HG02678 (cell line): ENCODE data around the gene FAM20A.

ENCODE experiments used
- ATAC-seq: cut with Tn5 transposase; IDR thresholded peaks from one replicate; pipeline ENCODE4 v1.9.1; 2021; ENCODE audit warnings: mild to moderate bottlenecking, moderate library complexity; ENCODE audit not compliant: unreplicated experiment

FAM20A gene

DNA sequence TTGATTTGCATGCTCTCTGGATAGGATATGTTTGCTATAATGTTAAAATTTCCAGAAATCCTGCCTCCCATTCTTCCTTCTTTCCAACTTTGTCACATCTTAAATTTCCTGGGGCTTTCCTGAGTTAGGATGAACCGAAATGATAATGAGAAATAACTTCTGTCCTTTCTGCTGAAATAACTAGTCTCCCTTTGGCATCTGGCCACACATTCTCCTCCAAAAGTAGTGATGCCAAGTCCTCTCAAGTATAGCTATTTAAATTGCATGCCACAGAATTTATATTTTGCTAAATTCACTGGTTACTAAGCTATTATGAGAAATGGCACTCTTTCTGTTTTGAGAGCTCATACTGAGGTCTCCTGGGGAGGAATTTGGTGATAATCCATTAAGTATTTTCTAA is 30.6 kb downstream of the FAM20A start:
- ATAC-seq: no peak

GRCh38 chr17:68569346-68569745 is 31.8 kb downstream of the FAM20A start:
- ATAC-seq: no peak

GRCh38 chr17:68568581-68568980 is 32.6 kb downstream of the FAM20A start:
- ATAC-seq: no peak

DNA sequence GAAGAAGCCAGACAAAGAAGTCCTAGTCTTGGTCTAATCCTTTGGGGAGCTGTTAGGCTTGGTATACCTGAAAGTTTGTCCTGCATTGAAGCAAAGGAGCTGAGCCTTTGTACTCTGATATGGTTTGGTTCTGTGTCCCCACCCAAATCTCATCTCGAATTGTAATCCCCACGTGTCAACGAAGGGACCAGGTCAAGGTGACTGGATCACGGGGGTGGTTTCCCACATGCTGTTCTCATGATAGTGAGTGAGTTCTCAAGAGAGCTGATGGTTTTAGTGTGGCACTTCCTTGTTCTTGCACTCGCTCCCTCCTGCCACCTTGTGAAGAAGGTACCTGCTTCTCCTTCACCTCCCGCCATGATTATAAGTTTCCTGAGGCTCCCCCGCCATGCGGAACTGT is 33.6 kb downstream of the FAM20A start:
- ATAC-seq: no peak

- ATAC-seq: no peak
Observed at GRCh38 chr17:68567035-68567434, 34.1 kb downstream of the FAM20A start.

GRCh38 chr17:68566442-68566738 is 34.8 kb downstream of the FAM20A start:
- no peak for ATAC-seq

- ATAC-seq: no peak
Observed at GRCh38 chr17:68565661-68566441, 35.3 kb downstream of the FAM20A start.

DNA sequence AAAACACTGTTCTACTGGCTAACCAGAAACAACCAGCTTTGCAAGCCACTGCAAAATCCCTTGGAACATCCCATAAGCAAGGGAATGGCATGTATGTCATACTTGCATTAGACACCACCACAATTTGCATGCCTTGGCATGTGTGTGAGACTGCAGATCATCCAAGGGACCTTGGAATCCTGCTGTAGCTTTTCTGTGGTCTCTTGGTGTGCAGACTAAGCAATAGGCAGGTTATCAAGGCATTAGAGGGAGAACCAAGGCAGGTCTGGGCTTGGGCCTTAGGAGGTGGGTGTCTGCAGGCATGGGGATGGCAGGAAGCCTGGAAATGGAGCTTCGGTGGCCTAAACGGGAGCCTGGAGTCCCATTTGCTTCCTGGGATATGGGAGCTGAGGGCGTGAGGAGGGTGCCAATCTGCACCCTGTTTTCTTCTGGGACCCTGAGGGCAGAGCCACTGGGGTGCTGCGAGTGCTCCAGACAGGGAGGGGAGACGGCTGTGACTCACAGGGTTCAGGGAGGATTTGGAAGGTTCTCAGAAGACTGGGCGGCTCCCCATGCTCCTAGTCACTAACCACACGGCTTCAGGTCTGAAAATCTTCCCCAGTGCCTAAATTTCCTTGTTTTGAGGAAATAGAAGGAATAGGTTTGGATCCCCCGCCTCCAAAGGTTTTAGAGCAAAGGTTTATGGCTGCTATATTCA is 36.6 kb downstream of the FAM20A start:
- ATAC-seq: no peak

DNA sequence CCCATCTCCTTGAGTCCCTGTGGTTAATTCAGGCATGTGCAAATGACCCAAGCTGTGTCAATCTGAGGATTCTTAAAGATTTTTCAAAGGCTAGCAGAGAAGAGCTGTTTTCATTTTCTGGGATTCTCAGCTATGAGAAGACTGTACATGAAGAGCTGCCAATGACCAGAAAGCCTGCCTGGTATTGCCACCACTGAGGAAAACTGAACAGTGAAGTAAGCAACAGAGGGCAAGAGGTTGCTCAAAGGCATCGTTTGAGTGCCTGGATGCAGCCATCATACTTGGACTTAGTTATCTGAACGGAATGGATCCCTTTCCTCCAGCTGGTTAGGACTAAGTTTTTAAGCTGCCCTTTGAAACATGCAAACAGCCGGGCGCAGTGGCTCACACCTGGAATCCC is 38.4 kb downstream of the FAM20A start:
- no peak for ATAC-seq

GRCh38 chr17:68560966-68561720 is 40.0 kb downstream of the FAM20A start:
- no peak for ATAC-seq

DNA sequence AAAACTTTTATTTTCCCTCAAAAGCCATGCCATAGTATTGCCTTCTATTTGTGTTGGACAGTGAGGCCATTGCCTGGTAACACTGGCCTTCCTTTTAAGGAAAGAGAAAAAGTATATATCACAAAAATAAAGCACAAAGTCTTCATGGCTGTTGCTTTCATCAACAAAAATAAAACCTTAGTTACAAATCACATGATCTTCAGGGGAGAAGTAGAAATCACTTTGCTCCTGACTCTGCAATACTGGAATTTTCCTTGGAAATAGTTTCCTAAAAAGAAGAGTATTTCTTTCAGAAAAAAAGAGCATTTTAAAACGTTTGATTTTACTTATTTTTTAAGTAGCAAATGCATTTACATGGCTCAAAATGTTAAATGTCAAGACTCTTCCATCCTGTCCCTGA is 41.9 kb downstream of the FAM20A start:
- ATAC-seq: no peak

GRCh38 chr17:68556551-68556950 is 44.6 kb downstream of the FAM20A start:
- ATAC-seq: no peak

GRCh38 chr17:68544111-68544915 is 56.9 kb downstream of the FAM20A start:
- no peak for ATAC-seq

- ATAC-seq: no peak
Observed at GRCh38 chr17:68542698-68543463, 58.3 kb downstream of the FAM20A start.

DNA sequence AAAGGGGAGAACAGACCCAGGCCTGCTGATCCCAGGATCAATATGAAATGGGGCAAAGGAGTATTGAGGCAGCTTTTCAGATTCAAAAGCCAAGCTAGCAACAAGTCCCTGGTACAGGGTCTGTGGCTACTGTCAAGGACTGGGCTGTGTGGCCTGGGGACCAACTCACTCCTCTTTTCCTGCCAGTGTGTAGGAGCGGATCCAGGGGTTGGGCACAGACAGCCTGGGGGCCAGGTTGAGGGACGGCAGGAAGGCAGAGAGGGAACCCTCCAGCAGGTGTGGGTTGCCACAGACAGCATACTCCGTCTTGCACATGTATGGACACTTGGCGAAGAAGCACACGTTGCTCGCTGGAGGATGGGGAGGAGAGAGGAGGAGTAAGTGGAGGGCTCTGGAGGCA is 59.4 kb downstream of the FAM20A start:
- ATAC-seq: no peak

DNA sequence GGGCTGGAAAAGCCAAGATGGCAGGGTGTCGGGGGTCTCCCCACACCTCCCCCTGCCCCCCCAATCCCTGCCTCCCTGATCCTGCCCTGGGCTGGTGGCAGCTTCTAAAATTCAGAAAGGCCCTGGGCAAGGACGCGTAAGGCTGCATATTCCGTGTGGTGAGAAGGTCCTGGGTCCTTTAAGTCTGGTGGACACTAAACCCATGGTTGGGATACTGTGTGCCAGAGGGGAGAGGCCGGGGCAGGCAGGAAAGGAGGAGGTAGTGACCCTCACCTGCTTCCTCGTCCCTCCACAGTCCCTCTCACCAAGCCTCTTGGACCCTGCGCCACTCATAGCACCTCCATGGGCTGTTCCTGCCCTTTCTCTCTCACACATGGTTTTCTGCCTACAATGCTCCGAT is 60.2 kb downstream of the FAM20A start:
- ATAC-seq: no peak

DNA sequence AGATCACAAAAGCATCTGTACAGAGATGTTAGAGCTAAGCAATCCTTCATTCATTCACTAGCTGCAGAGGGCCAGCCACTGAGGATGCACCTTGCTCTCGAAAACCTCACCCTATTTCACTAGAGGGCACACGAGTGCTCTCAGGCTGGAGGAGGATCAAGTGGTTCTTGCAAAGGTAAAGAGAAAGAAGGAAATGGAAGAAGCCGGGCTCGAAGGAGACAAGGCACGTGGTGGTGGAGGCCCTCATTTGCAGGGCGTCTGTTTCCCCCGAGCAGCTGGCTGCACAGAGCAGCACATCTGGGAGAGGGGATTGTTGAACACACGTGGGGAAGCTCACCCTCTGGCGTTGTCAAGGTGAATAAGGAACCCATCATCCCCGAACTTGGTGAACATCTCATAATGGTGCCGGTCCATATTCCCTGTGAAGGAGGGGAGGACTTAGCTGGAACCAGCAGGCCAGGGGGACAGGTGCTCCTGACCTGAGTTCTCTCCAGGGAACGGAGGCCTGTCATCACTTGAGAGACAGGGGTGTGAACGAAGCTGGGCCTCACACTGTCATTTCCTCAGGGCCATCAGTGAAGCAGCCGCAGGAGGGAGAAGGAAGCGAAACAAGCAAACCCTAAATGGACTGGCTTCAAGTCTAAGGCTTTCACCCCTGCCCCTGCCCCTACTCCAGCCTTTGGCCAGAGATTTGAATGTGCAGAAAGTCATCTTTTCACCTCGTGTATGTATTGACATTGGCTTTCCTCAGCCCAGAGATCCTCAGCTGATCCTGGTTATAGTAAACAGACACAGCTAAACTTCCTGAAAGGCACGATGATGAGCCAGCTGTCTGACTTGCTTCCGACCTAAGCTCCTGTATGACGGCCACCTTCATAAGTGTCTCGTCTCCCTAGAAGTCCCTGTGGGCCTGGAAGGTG is 61.4 kb downstream of the FAM20A start:
- ATAC-seq: no peak

DNA sequence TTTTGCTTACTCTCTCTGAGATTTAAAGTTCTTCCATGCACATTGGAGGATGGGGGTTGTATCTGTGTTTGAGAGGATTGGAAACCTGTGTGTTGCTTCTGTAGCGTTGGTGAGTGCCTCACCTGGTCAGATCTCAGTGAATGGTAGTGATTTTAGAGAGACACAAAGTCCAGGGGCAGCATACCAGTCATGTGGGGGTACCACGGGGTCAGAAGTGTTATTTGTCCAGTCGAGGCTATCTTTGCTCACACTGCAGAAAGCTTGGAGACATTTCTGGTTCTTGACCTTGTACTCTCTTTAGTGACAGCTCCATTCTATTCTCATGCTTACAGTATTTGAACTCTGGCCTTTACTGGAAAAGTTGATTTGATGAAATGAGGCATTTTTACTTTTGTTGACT is 65.2 kb downstream of the FAM20A start:
- no peak for ATAC-seq

DNA sequence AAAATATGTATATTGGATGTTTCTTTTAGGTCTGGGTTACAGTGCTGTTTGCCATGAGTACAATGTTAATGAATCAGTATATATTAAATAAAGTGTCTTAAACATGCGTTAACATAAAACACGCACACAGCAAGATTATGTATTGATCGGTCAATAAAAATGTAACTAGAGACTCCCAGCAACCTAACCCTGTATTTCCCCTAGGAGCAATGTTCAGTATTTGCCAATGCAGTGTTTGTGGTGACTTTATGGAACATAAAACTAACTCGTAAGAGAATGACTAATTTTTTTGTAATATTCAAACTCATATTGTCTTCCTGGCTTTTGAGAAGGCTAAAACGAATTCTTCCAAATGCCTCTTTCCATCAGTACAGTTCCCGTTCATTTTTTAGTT is 66.5 kb downstream of the FAM20A start:
- ATAC-seq: no peak
